A549 treated with CORT108297 at 1 μM for 4 hours (cell line): ENCODE data around the gene ADAD2. TPM values are rescaled to one million over a fixed set of nuclear protein-coding genes. Genes with fewer than 3 reads are reported as not detected.

ENCODE experiments used
- total RNA-seq: library from RNA; stranded (reverse); fragments of 200-300 nt; extraction: Qiagen RNA extraction; gene quantifications from 5 replicates; pipeline ENCODE4 v1.2.3, GENCODE V29; 2022

Gene ADAD2
- 0.05 to 0.08 TPM (median 0.07 TPM) in 3 of 5 replicates, not detected in the others for total RNA-seq

DNA sequence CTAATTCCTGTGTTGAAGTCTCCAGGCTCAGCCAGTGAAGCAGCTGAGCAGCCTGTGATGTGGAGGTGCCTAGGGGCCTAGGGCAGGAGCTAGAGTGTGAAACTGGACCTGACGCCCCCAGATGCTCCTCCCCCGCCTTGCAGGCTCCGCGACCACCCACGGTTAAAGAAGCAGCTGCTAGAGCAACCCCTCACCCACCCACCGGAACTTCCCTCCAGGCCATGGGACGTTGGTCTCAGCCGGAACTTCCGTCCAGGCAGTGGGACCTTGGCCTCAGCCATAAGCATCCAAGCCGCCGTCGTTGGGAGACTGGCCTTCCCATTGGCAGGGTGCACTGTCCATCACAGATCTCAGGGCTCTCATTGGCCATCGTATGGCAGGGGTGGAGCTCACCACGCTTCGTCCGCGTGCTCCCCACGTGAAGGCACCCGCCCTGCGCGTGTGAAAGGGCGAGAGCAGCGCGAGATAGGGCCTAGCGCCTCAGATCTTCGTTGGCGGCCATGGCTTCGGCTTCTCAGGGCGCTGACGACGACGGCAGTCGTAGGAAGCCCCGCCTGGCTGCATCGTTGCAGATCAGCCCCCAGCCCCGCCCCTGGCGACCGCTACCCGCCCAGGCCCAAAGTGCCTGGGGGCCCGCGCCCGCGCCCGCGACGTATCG, at the start of gene ADAD2:
ADAD2 (plus strand) TSS at position 427 of the 658 bp plus-strand sequence; CDS start at position 501, 74 bp downstream.

DNA sequence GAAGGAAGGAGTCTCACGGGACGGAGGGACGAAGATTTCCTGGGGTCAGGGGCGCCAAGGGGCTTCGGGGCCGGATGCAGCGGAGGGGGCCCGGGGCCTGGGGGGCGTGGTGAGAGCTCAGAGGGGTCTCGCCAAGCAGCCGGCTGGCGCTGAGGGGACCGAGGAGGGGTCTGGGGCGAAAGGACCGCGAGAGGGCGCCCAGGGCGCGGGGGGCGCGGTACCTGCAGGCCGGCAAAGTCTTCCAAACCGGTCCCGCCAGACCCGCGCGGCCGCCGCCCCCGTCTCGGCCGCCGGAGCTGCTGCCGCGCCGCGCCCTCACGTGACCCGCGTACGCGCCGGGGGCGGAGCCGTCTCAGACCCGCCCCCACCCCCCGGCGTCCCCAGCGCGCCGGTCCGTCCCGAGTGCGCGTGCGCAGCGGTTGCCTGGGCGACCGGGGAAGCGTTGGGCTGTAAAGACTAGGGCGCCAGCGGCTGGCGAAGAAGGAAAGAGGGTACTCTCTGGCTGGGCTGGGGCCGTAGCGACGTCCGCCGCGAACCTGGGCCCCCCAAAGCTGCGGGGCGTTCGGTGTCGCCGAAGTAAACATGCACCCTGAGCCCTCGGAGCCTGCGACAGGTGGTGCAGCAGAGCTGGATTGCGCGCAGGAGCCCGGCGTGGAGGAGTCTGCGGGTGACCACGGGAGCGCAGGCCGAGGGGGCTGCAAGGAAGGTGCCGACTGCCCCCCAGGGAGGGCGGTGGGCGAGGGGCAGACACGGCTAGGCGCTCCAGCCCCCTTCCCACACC, 45.9 kb upstream of the ADAD2 start, which contains the start of the genes DNAAF1 and HSDL1:
DNAAF1 (plus strand) TSS at position 450 of the 781 bp plus-strand sequence; CDS start at position 583, 133 bp downstream.
HSDL1 (minus strand) TSS at position 319 of the 781 bp plus-strand sequence. CDS start 13,856 bp downstream, outside the sequence.

GRCh38 chr16:84186685-84187437, 4.1 kb upstream of the ADAD2 start, which contains the start of gene TAF1C:
Gene TAF1C, minus strand, starts transcription at chr16:84187057. Its CDS starts 2,069 bp downstream, at chr16:84184988.

DNA sequence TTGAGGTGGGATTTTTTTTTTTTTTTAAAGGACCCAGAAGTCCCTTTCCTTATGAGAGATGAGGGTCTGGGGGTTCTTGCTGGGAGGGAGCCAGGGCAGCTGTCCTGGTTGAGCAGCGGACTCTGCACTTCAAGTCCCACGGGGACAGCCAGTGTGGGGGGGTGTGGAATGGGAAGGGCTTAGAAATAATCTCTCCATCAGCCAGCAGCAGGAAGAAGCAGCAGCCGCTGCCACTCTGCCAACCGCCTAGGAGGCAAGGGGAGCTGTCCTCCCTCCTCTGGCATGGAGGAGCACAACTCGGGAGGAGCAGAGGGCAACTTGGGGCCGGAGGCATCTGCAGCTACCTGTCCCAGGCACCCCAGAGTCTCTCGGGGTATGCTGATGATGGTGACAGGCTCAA, 49.0 kb downstream of the ADAD2 start, which contains the start of gene KCNG4:
KCNG4 (minus strand) TSS at position 104 of the 400 bp plus-strand sequence. CDS start 2,527 bp downstream, outside the sequence.

Other genes with a start within 250 kb of the ADAD2 start
- 24.7 to 57.0 TPM (median 29.9 TPM) in 5 replicates for gene OSGIN1, start 237.9 kb upstream of the ADAD2 start, total RNA-seq
- gene NECAB2, start 222.9 kb upstream of the ADAD2 start, total RNA-seq: 2.1 to 4.1 TPM (median 2.8 TPM) in 5 replicates
- gene SLC38A8, start 148.4 kb upstream of the ADAD2 start, total RNA-seq: not detected in 5 replicates
- 41.7 to 49.1 TPM (median 45.3 TPM) in 5 replicates for gene MBTPS1, start 74.2 kb upstream of the ADAD2 start, total RNA-seq
- gene HSDL1, start 46.0 kb upstream of the ADAD2 start, total RNA-seq: 18.1 to 19.6 TPM (median 19.4 TPM) in 5 replicates
- gene DNAAF1, start 45.8 kb upstream of the ADAD2 start, total RNA-seq: 0.14 to 0.60 TPM (median 0.20 TPM) in 5 replicates
- gene TAF1C, start 4.1 kb upstream of the ADAD2 start, total RNA-seq: 22.8 to 36.8 TPM (median 32.7 TPM) in 5 replicates
- not detected in 5 replicates for gene KCNG4, start 48.9 kb downstream of the ADAD2 start, total RNA-seq
- gene WFDC1, start 103.7 kb downstream of the ADAD2 start, total RNA-seq: 0.07 TPM in 1 of 5 replicates, not detected in the others
- 0.04 to 0.10 TPM (median 0.07 TPM) in 4 of 5 replicates, not detected in the other for gene ATP2C2, start 177.4 kb downstream of the ADAD2 start, total RNA-seq